HG03571 (cell line): ENCODE measurements around the gene HUNK.

ENCODE experiments used
- ATAC-seq: cut with Tn5 transposase; IDR thresholded peaks from one replicate; pipeline ENCODE4 v1.9.1; 2021; ENCODE audit not compliant: unreplicated experiment

HUNK gene

GRCh38 chr21:32044205-32045180, 171.7 kb downstream of the HUNK start:
- no peak for ATAC-seq

GRCh38 chr21:32046191-32046590, 173.4 kb downstream of the HUNK start:
- no peak for ATAC-seq

- ATAC-seq = no peak
Observed at GRCh38 chr21:32048353-32048752, 175.5 kb downstream of the HUNK start.
